K562 treated with DMSO at 1 percent for 12 hours (cell line): ENCODE measurements around the gene ZFP2. TPM values are rescaled to one million over a fixed set of nuclear protein-coding genes. Genes with fewer than 3 reads are reported as not detected.

Experiments used
- total RNA-seq: library from RNA; unstranded; fragments of 300-600 nt; gene quantifications from 2 replicates; pipeline ENCODE4 v1.2.3, GENCODE V29; 2022; ENCODE audit not compliant: insufficient read depth

The ZFP2 gene
- total RNA-seq = 0.42 TPM in 1 of 2 replicates, not detected in the other

GRCh38 chr5:178895615-178896571 lies at the start of gene ZFP2:
Gene ZFP2 (plus strand): TSS chr5:178895913. CDS start chr5:178931314, 35,401 bp downstream.

GRCh38 chr5:178859625-178860521 lies 35.8 kb upstream of the ZFP2 start, which contains the start of gene ZNF354B:
Gene ZNF354B (plus strand): TSS chr5:178859953. CDS start chr5:178861048, 1,095 bp downstream.

GRCh38 chr5:178940569-178941360 lies 45.1 kb downstream of the ZFP2 start, which contains the start of gene ZNF454:
Gene ZNF454 (plus strand): TSS chr5:178941198. CDS start chr5:178942792, 1,594 bp downstream.

Other genes with a start within 250 kb of the ZFP2 start
- 1.6 TPM in 1 of 2 replicates, not detected in the other for gene ZNF354A, start 165.3 kb upstream of the ZFP2 start, total RNA-seq
- gene ZNF354B, start 36.0 kb upstream of the ZFP2 start, total RNA-seq = 3.0 and 9.4 TPM in 2 replicates
- not detected in 2 replicates for gene ZNF454, start 45.3 kb downstream of the ZFP2 start, total RNA-seq
- not detected in 2 replicates for gene GRM6, start 99.4 kb downstream of the ZFP2 start, total RNA-seq
- 0.24 and 0.41 TPM in 2 replicates for gene ZNF879, start 127.9 kb downstream of the ZFP2 start, total RNA-seq
- gene ZNF354C, start 164.5 kb downstream of the ZFP2 start, total RNA-seq = 0.23 TPM in 1 of 2 replicates, not detected in the other